Measurements from ENCODE around the gene GSTT4.
"Not testable (repeated sequence)": the region's sequence is repeated elsewhere in the genome, so short reads cannot be mapped to it uniquely, and the experiment has no call there.

- TF ChIP-seq POLR2A (IDR thresholded peaks at IDR 0.05; ENCODE audit: low read length); MAZ (IDR thresholded peaks at IDR 0.05; ENCODE audit: borderline replicate concordance, low read depth, low read length); CTCF (IDR thresholded peaks at IDR 0.05); REST (IDR thresholded peaks at IDR 0.05); EP300 (IDR thresholded peaks at IDR 0.05); KDM1A (IDR thresholded peaks at IDR 0.05; ENCODE audit: low read depth); MAFK (IDR thresholded peaks at IDR 0.05; ENCODE audit: partially characterized antibody); USF2 (IDR thresholded peaks at IDR 0.05): not testable (repeated sequence)
These were observed 51.8 kb downstream of the GSTT4 start for GRCh38 chr22:23953485-23953884.

All from A549 (cell line).